Measurements from ENCODE around the gene TDRD7. TPM values are rescaled to one million over a fixed set of nuclear protein-coding genes. Genes with fewer than 3 reads are reported as not detected.

Gene TDRD7
- total and polyA plus RNA-seq, 2 of the 13 experiments (the other 11 are each of a cell fraction or from before 2014, with no cell fraction given), result 9.8 to 15.5 TPM

GRCh38 chr9:97517331-97518089 is 105.6 kb downstream of the TDRD7 start:
- POLR2A ChIA-PET, result no interaction called here
- 45% methylated on average over 14 of the region's 14 CpGs for WGBS (ENCODE audit: low lambda C conversion rate)
- TF ChIP-seq ATF6 (CRISPR knock-in tag; conservative IDR thresholded peaks at IDR 0.05), result no peak
- no peak for TF ChIP-seq HHEX (CRISPR knock-in tag; IDR thresholded peaks at IDR 0.05)
- no peak for TF ChIP-seq FOXP4 (CRISPR knock-in tag; IDR thresholded peaks at IDR 0.05)
- no peak for TF ChIP-seq CREB3 (CRISPR knock-in tag; IDR thresholded peaks at IDR 0.05)
- TF ChIP-seq SNAPC2 (CRISPR knock-in tag; IDR thresholded peaks at IDR 0.05), result no peak
- TF ChIP-seq HBP1 (CRISPR knock-in tag; IDR thresholded peaks at IDR 0.05; ENCODE audit: low read depth), result no peak
- TF ChIP-seq RORA (CRISPR knock-in tag; IDR thresholded peaks at IDR 0.05), result no peak
- no peak for TF ChIP-seq HMGXB4 (CRISPR knock-in tag; IDR thresholded peaks at IDR 0.05; ENCODE audit: borderline replicate concordance in 1 of 2, low read depth in 1 of 2)
- no peak for TF ChIP-seq RFX1 (IDR thresholded peaks at IDR 0.05)
- TF ChIP-seq U2AF1 (optimal IDR thresholded peaks at IDR 0.05; ENCODE audit: low read depth, low read length), result no peak
- TF ChIP-seq RCOR2 (CRISPR knock-in tag; IDR thresholded peaks at IDR 0.05), result no peak
- TF ChIP-seq PLRG1 (conservative IDR thresholded peaks at IDR 0.05), result no peak
- TF ChIP-seq ZNF207 (IDR thresholded peaks at IDR 0.05; ENCODE audit: borderline replicate concordance), result no peak
- TF ChIP-seq CC2D1A (CRISPR knock-in tag; IDR thresholded peaks at IDR 0.05), result no peak
- no peak for TF ChIP-seq ZMYM3 (CRISPR knock-in tag; IDR thresholded peaks at IDR 0.05)
- TF ChIP-seq ZNF549 (CRISPR knock-in tag; IDR thresholded peaks at IDR 0.05), result no peak
- TF ChIP-seq HNF4A (CRISPR knock-in tag; IDR thresholded peaks at IDR 0.05), result no peak
- intact Hi-C loops (cut with micrococcal nuclease; ENCODE audit: unreplicated experiment), result no loop called here
- no peaks in the 10 kb centered on the region for H3K36me3 ChIP-seq (replicated peaks in 1 of 2; ENCODE audit: control insufficient read depth in 1 of 2, insufficient read depth in 2 of 2, low read length in 2 of 2)
- H3K9ac ChIP-seq (ENCODE audit: insufficient read depth, low read depth, low read length), result no peak overlapping the region
- no peak overlapping the region for H3K4me2 ChIP-seq (ENCODE audit: low read depth, low read length)
- no peaks in the 10 kb centered on the region for H3K79me2 ChIP-seq (ENCODE audit: insufficient read depth, low read length)
- BruUV-seq (replicated peaks), result no TSS peak
- H3K4me3 ChIP-seq (replicated peaks in 1 of 3; ENCODE audit: insufficient read depth in 1 of 3, low read depth in 2 of 3, low read length in 3 of 3), result no peak overlapping the region
- peaks cover 3 to 38% of the 10 kb centered on the region in 2 experiments; a peak in 2 of 5 replicates for H3K27me3 ChIP-seq (ENCODE audit: control insufficient read depth in 1 of 2, insufficient read depth in 2 of 2, low read length in 2 of 2)
- CTCF ChIA-PET (ENCODE audit: low intra/inter-chr PET ratio, low total read pairs), result no interaction called here
- no peaks in the 10 kb centered on the region for H3K4me1 ChIP-seq (ENCODE audit: insufficient read depth, low read length)
- H4K20me1 ChIP-seq (ENCODE audit: insufficient read depth, low read length), result no peaks in the 10 kb centered on the region
- no peak overlapping the region for H2AFZ ChIP-seq (ENCODE audit: low read length)
- ATAC-seq (no peak), FAIRE-seq (no peak), DNase-seq (ENCODE audit: low spot score) (no peak)
- no peaks in the 10 kb centered on the region for H3K9me3 ChIP-seq (ENCODE audit: low read length)
- no peak overlapping the region for H3K27ac ChIP-seq (ENCODE audit: extremely low read length, insufficient read depth, low read length)
- in situ Hi-C loops (cut with HindIII; ENCODE audit: extremely low pct_ligation_motif_present, low pct_unique_long_range_greater_than_20kb), result no loop called here

Measured in HepG2 (cell line).